Kidney (tissue), 14 donors: Measurements from ENCODE around the gene DSTN. TPM values are rescaled to one million over a fixed set of nuclear protein-coding genes. Genes with fewer than 3 reads are reported as not detected.

Experiments used
- DNase-seq, 5 donors: peaks; one replicate each; pipeline ENCODE4 v3.0.0-alpha.2; 2013 to 2020
- FAIRE-seq: peaks from 2 replicates; lab custom pipeline; 2012; peaks lifted over from hg19 to GRCh38; lab: Jason Lieb, UNC
- H3K27ac ChIP-seq, 2 donors: one replicate each; pipeline ENCODE4 v1.7.0; 2013; ENCODE audit warnings: low read depth in 2 of 2, low read length in 2 of 2, inconsistent platforms in 1 of 2
- H3K27me3 ChIP-seq: one replicate; pipeline ENCODE4 v1.7.1; 2013; ENCODE audit warnings: low read length, inconsistent platforms; ENCODE audit not compliant: control insufficient read depth, insufficient read depth
- H3K36me3 ChIP-seq, 3 donors: one replicate each; pipeline versions ENCODE4 v1.7.0 to v1.7.1; 2013; ENCODE audit warnings: low read length in 3 of 3, control low read depth in 1 of 3, inconsistent platforms in 1 of 3; ENCODE audit not compliant: insufficient read depth in 3 of 3, control insufficient read depth in 2 of 3
- H3K4me1 ChIP-seq, 3 donors: one replicate each; pipeline versions ENCODE4 v1.7.0 to v1.7.1; 2013; ENCODE audit warnings: low read length in 3 of 3, inconsistent platforms in 1 of 3, low read depth in 1 of 3; ENCODE audit not compliant: control insufficient read depth in 2 of 3, insufficient read depth in 2 of 3
- H3K4me3 ChIP-seq, 3 donors: one replicate each; pipeline versions ENCODE4 v1.7.0 to v1.8.1; 2013; ENCODE audit warnings: low read length in 3 of 3, control low read depth in 1 of 3, inconsistent platforms in 1 of 3
- H3K9ac ChIP-seq, 3 donors: one replicate each; pipeline versions ENCODE4 v1.7.0 to v1.7.1; 2013; ENCODE audit warnings: low read length in 3 of 3, control low read depth in 1 of 3, inconsistent platforms in 1 of 3
- H3K9me3 ChIP-seq, 3 donors: one replicate each; pipeline versions ENCODE4 v1.7.0 to v1.7.1; 2013; ENCODE audit warnings: low read length in 3 of 3, control low read depth in 1 of 3, inconsistent platforms in 1 of 3; ENCODE audit not compliant: control insufficient read depth in 2 of 3, insufficient read depth in 1 of 3
- intact Hi-C: fragments of 100-400 bp; cut with DNase I; formaldehyde crosslinking; loops from one replicate; pipeline ENCODE4 v1.11.1; 2022
- polyA plus RNA-seq: library from polyadenylated mRNA; stranded (reverse); fragments of 350-450 nt; fragmentation: Illumina TruSeq; extraction: RNeasy Lipid Tissue Mini Kit (QIAGEN cat#74804); gene quantifications from one replicate; pipeline ENCODE4 v1.2.3, GENCODE V29; 2014; ENCODE audit warnings: low read depth, low replicate concordance; ENCODE audit not compliant: insufficient read depth
- total RNA-seq: library from RNA; stranded (reverse); fragmentation: NEBNext Ultra II Directional; extraction: Animal tissue kit (Norgen Biotek cat#: 25700); gene quantifications from one replicate; pipeline ENCODE4 v1.2.1, GENCODE V29; 2021
- TF ChIP-seq, protein P1 (sequence below): IDR thresholded peaks from 3 replicates; pipeline ENCODE4 v1.5.1; 2012; ENCODE audit warnings: mild to moderate bottlenecking, moderate library complexity, borderline replicate concordance; ENCODE audit not compliant: insufficient read depth; ENCODE audit errors: extremely low read depth
- donor health status: control.
- donor health status: control.
- donor health status: control.
- donor health status: control.
- donor health status: control.
- donor health status: DM: yes; HTN: yes; CAD: no.
- donor health status: Normal renal cell carcinoma (clear cell type).

Gene DSTN
- total and polyA plus RNA-seq, 2 donors from 2014 or later, result 409 to 525 TPM

DNA sequence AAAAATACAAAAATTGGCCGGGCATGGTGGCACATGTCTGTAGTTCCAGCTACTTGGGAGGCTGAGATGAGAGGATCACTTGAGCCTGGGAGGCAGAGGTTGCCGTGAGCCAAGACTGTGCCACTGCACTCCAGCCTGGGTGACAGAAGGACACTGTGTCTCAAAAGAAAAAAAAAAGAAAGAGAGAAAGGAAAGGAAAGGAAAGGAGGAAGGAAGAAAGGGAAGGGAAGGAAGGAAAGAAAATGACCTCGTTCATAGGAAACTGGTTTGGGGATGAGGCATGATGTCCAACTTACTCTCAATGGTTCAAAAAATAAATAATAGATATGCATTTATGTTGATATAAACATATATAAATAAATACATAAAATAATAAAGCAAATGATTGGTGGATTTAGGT, 31.9 kb upstream of the DSTN start:
- Histone ChIP-seq H3K36me3 (no peaks in the 10 kb centered on the region), H3K9ac (no peak overlapping the region), H3K4me1 (peaks cover 0 to 2% (median 0%) of the 10 kb centered on the region in 3 donors), H3K27me3 (no peaks in the 10 kb centered on the region), H3K27ac (no peak overlapping the region), H3K9me3 (no peaks in the 10 kb centered on the region), H3K4me3 (no peak overlapping the region)
- TF ChIP-seq, protein P1, sequence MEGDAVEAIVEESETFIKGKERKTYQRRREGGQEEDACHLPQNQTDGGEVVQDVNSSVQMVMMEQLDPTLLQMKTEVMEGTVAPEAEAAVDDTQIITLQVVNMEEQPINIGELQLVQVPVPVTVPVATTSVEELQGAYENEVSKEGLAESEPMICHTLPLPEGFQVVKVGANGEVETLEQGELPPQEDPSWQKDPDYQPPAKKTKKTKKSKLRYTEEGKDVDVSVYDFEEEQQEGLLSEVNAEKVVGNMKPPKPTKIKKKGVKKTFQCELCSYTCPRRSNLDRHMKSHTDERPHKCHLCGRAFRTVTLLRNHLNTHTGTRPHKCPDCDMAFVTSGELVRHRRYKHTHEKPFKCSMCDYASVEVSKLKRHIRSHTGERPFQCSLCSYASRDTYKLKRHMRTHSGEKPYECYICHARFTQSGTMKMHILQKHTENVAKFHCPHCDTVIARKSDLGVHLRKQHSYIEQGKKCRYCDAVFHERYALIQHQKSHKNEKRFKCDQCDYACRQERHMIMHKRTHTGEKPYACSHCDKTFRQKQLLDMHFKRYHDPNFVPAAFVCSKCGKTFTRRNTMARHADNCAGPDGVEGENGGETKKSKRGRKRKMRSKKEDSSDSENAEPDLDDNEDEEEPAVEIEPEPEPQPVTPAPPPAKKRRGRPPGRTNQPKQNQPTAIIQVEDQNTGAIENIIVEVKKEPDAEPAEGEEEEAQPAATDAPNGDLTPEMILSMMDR, result no peak
- intact Hi-C loops, result no loop called here
- FAIRE-seq (no peak), DNase-seq (no peak)

DNA sequence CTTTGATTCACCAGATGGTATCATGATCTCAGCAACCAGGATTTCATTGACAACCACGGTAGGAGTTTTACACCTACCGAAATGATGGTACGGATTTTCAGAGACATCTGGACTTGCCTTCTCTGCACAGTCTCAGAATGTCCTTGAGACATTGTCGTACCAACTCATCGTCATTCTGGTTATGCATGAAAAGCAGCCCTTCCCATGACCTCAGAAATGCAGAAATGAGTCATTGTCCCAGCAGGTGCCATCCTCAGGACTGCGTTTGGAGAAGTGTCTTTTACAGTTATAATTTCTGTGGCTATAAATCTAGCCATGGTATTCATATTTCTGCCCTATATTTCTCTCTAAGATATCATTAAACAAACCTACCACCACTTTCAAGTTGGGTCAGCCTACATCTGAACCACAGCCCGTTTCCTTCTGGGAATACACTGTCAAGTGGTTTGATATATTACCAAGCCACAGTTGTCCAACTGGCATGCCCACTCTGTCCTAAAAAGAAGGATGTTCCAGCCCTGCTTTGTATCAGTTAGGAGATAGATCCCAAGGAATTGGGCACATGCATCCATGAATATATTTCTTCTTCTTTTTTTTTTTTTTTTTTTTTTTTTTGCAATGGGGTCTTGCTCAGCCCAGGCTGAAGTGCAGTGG, 31.2 kb upstream of the DSTN start:
- H3K9me3 ChIP-seq, result no peaks in the 10 kb centered on the region
- intact Hi-C loops, result no loop called here
- no peak overlapping the region for H3K9ac ChIP-seq
- no peak overlapping the region for H3K27ac ChIP-seq
- TF ChIP-seq, protein P1, result no peak
- no peaks in the 10 kb centered on the region for H3K27me3 ChIP-seq
- H3K4me1 ChIP-seq, result peaks cover 0 to 2% (median 0%) of the 10 kb centered on the region in 3 donors
- H3K36me3 ChIP-seq, result no peaks in the 10 kb centered on the region
- no peak for FAIRE-seq
- no peak for DNase-seq
- no peak overlapping the region for H3K4me3 ChIP-seq

DNA sequence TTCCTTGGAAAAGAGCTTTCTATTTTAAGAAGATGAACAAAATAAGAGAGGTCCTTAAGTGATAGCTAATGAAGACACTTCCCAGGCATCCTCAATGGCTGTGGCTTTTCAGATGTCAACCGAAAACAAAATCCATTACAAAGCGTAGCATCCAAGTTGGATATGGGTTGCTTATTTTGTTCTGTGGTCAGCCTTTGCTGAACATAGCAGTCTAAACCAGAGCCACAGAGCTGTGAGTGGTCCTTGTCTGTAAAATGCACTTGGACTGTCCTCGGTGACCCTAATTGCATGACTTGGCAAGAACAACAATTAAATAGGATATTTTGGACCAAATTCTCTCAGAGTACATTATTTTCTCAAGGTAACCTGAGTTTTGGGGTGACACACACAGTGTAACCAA, 28.3 kb upstream of the DSTN start:
- no peak overlapping the region for H3K27ac ChIP-seq
- DNase-seq, result no peak
- H3K27me3 ChIP-seq, result no peaks in the 10 kb centered on the region
- peaks cover 0 to 20% (median 8%) of the 10 kb centered on the region in 3 donors for H3K4me1 ChIP-seq
- H3K4me3 ChIP-seq, result no peak overlapping the region
- no peaks in the 10 kb centered on the region for H3K36me3 ChIP-seq
- no peaks in the 10 kb centered on the region for H3K9me3 ChIP-seq
- intact Hi-C loops, result no loop called here
- TF ChIP-seq, protein P1, result no peak
- no peak for FAIRE-seq
- no peak overlapping the region for H3K9ac ChIP-seq
